Measurements from ENCODE around the gene GATB. TPM values are rescaled to one million over a fixed set of nuclear protein-coding genes. Genes with fewer than 3 reads are reported as not detected.

Gene GATB
- total RNA-seq, 1 experiment from 2014 or later = 21.2 TPM

GRCh38 chr4:151665022-151665784 lies 95.6 kb downstream of the GATB start:
- no peak overlapping the region for H3K23ac ChIP-seq (ENCODE audit: insufficient read length, low read depth, low read length)
- no peak overlapping the region for H3K18ac ChIP-seq (ENCODE audit: insufficient read length, low read depth, low read length)
- TF ChIP-seq, protein P1, sequence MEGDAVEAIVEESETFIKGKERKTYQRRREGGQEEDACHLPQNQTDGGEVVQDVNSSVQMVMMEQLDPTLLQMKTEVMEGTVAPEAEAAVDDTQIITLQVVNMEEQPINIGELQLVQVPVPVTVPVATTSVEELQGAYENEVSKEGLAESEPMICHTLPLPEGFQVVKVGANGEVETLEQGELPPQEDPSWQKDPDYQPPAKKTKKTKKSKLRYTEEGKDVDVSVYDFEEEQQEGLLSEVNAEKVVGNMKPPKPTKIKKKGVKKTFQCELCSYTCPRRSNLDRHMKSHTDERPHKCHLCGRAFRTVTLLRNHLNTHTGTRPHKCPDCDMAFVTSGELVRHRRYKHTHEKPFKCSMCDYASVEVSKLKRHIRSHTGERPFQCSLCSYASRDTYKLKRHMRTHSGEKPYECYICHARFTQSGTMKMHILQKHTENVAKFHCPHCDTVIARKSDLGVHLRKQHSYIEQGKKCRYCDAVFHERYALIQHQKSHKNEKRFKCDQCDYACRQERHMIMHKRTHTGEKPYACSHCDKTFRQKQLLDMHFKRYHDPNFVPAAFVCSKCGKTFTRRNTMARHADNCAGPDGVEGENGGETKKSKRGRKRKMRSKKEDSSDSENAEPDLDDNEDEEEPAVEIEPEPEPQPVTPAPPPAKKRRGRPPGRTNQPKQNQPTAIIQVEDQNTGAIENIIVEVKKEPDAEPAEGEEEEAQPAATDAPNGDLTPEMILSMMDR (conservative IDR thresholded peaks at IDR 0.05) = no peak

More at GRCh38 chr4:151665022-151665784, 95.6 kb downstream of the GATB start:
- Mint-ChIP-seq H3K27me3 (ENCODE audit: low read depth) (no peaks in the 10 kb centered on the region), H3K4me1 (no peaks in the 10 kb centered on the region), H3K36me3 (ENCODE audit: insufficient read depth in 1 of 3, low read depth in 3 of 3) (peaks cover 4 to 10% (median 9%) of the 10 kb centered on the region in 3 experiments; a peak in 6 of 7 replicates), H3K4me3 (no peak overlapping the region), H3K9me3 (no peaks in the 10 kb centered on the region), H3K27ac (peak overlapping the region in 1 of 3 experiments; percentile 11; a peak in 2 of 7 replicates)
- Histone ChIP-seq H3K56ac (ENCODE audit: insufficient read length, low read depth, low read length) (no peak overlapping the region), H3K23me2 (ENCODE audit: insufficient read length, low read depth, low read length, poor library complexity, severe bottlenecking) (no peaks in the 10 kb centered on the region), H3K9ac (ENCODE audit: extremely low read depth, insufficient read length, low read length) (no peak overlapping the region), H3K9me3 (ENCODE audit: control insufficient read depth, low read depth, low read length) (no peaks in the 10 kb centered on the region), H2BK5ac (ENCODE audit: insufficient read length, low read length) (no peak overlapping the region), H3K79me1 (ENCODE audit: insufficient read depth, low read depth, low read length, poor library complexity, severe bottlenecking) (no peaks in the 10 kb centered on the region), H3K4me1 (ENCODE audit: insufficient read depth, low read length) (no peaks in the 10 kb centered on the region), H3K14ac (ENCODE audit: insufficient read depth, low read length) (no peak overlapping the region), H4K5ac (ENCODE audit: insufficient read length, low read depth, low read length) (no peak overlapping the region), H4K20me1 (ENCODE audit: control insufficient read depth, insufficient read depth, insufficient read length) (no peaks in the 10 kb centered on the region), H2BK120ac (ENCODE audit: low read depth, low read length, poor library complexity, severe bottlenecking) (no peak overlapping the region), H3T11ph (ENCODE audit: low read length) (no peak overlapping the region), H3K79me2 (ENCODE audit: insufficient read depth, low read length) (no peaks in the 10 kb centered on the region), H3K27ac (ENCODE audit: insufficient read length, low read depth, low read length) (no peak overlapping the region), H4K91ac (ENCODE audit: insufficient read length, low read depth, low read length) (no peak overlapping the region), H2AK5ac (ENCODE audit: insufficient read length, low read length) (no peak overlapping the region), H3K4me2 (ENCODE audit: insufficient read depth, insufficient read length, low read length) (no peak overlapping the region), H2BK12ac (ENCODE audit: insufficient read length, low read depth, low read length) (no peak overlapping the region), H3K4ac (ENCODE audit: low read depth, low read length) (no peak overlapping the region), H3K27me3 (ENCODE audit: insufficient read depth, low read length) (no peaks in the 10 kb centered on the region), H2BK15ac (ENCODE audit: low read depth, low read length) (no peak overlapping the region), H2AFZ (ENCODE audit: low read length) (no peak overlapping the region), H4K8ac (replicated peaks; ENCODE audit: insufficient read length, low read depth, low read length) (no peak overlapping the region), H2BK20ac (ENCODE audit: low read depth, low read length, poor library complexity, severe bottlenecking) (no peak overlapping the region)
- WGBS (ENCODE audit: extremely low coverage, insufficient read length, low lambda C conversion rate) = no CpG with 5 or more reads among the region's 12 CpGs
- no peak for DNase-seq

All from H9 (cell line).